ENCODE results near the gene DUSP14.

Gene DUSP14

GRCh38 chr17:37513711-37514110 is 24.0 kb downstream of the DUSP14 start:
- peaks cover 15 to 46% of the 10 kb centered on the region in 2 donors for H3K36me3 ChIP-seq (ENCODE audit: control insufficient read depth in 1 of 2, insufficient read depth in 2 of 2, low read length in 2 of 2)
- no peaks in the 10 kb centered on the region for H3K4me1 ChIP-seq (ENCODE audit: control insufficient read depth in 1 of 2, insufficient read depth in 2 of 2, low read length in 2 of 2)
- H3K9me3 ChIP-seq (ENCODE audit: control insufficient read depth in 1 of 2, low read length in 2 of 2), result no peaks in the 10 kb centered on the region
- H3K9ac ChIP-seq (ENCODE audit: low read depth in 1 of 2, low read length in 2 of 2), result no peak overlapping the region
- no peak overlapping the region for H3K4me3 ChIP-seq (ENCODE audit: low read depth in 1 of 2, low read length in 2 of 2)
- no peak overlapping the region for H3K27ac ChIP-seq (ENCODE audit: low read depth, low read length)
- no peaks in the 10 kb centered on the region for H3K27me3 ChIP-seq (ENCODE audit: control insufficient read depth in 1 of 2, insufficient read depth in 2 of 2, low read length in 2 of 2)

DNA sequence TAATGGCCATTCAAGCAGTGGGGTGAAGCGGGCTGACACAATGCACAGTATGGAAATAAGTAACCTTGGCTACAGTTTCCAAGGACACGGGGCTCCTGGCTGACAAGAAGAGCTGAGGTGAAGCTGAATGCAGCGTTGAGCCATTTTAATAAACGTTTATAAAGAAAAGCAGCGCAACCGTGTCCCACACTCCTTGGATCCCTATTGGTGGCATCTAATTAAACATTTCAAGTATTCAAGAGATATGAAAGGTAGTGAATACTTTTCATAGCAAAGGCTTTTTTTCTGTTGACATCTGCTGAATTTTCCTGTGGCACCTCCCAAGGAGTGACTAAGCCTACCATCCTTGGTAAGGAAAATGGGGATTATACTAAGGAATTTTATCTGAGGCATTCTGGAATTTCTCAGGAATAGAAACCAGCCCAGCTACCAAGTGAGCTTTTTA is 26.5 kb downstream of the DUSP14 start:
- Histone ChIP-seq H3K36me3 (ENCODE audit: control insufficient read depth in 1 of 2, insufficient read depth in 2 of 2, low read length in 2 of 2) (peaks cover 33 to 64% of the 10 kb centered on the region in 2 donors), H3K27ac (ENCODE audit: low read depth, low read length) (no peak overlapping the region), H3K4me1 (ENCODE audit: control insufficient read depth in 1 of 2, insufficient read depth in 2 of 2, low read length in 2 of 2) (no peaks in the 10 kb centered on the region), H3K9me3 (ENCODE audit: control insufficient read depth in 1 of 2, low read length in 2 of 2) (no peaks in the 10 kb centered on the region), H3K9ac (ENCODE audit: low read depth in 1 of 2, low read length in 2 of 2) (no peak overlapping the region), H3K27me3 (ENCODE audit: control insufficient read depth in 1 of 2, insufficient read depth in 2 of 2, low read length in 2 of 2) (no peaks in the 10 kb centered on the region), H3K4me3 (ENCODE audit: low read depth in 1 of 2, low read length in 2 of 2) (no peak overlapping the region)

DNA sequence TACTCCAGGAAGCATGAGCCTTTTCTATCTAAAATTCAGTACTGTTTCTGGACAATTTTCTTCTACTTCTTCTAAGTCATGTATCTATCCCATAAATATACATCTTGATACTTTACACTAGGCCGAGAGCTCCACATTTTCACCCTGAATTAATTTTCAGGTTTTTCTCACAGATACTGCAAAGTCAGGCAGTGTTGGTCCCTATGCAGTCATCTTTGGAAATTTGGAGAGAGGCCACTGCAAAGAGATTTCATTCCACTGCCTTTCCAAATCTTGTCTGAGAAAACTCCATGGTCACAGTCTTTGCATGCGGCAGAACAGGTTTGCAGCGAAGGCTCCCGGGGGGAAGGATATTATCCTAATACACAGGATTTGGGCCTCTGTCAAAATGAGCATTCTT is 28.2 kb downstream of the DUSP14 start:
- H3K27me3 ChIP-seq (ENCODE audit: control insufficient read depth in 1 of 2, insufficient read depth in 2 of 2, low read length in 2 of 2), result no peaks in the 10 kb centered on the region
- H3K9me3 ChIP-seq (ENCODE audit: control insufficient read depth in 1 of 2, low read length in 2 of 2), result no peaks in the 10 kb centered on the region
- H3K27ac ChIP-seq (ENCODE audit: low read depth, low read length), result no peak overlapping the region
- H3K4me1 ChIP-seq (ENCODE audit: control insufficient read depth in 1 of 2, insufficient read depth in 2 of 2, low read length in 2 of 2), result no peaks in the 10 kb centered on the region
- no peak overlapping the region for H3K9ac ChIP-seq (ENCODE audit: low read depth in 1 of 2, low read length in 2 of 2)
- H3K4me3 ChIP-seq (ENCODE audit: low read depth in 1 of 2, low read length in 2 of 2), result no peak overlapping the region
- peaks cover 33 to 64% of the 10 kb centered on the region in 2 donors for H3K36me3 ChIP-seq (ENCODE audit: control insufficient read depth in 1 of 2, insufficient read depth in 2 of 2, low read length in 2 of 2)

GRCh38 chr17:37518826-37519225 is 29.1 kb downstream of the DUSP14 start:
- Histone ChIP-seq H3K9ac (ENCODE audit: low read depth in 1 of 2, low read length in 2 of 2) (no peak overlapping the region), H3K27me3 (ENCODE audit: control insufficient read depth in 1 of 2, insufficient read depth in 2 of 2, low read length in 2 of 2) (no peaks in the 10 kb centered on the region), H3K9me3 (ENCODE audit: control insufficient read depth in 1 of 2, low read length in 2 of 2) (no peaks in the 10 kb centered on the region), H3K27ac (ENCODE audit: low read depth, low read length) (no peak overlapping the region), H3K4me3 (ENCODE audit: low read depth in 1 of 2, low read length in 2 of 2) (no peak overlapping the region), H3K4me1 (ENCODE audit: control insufficient read depth in 1 of 2, insufficient read depth in 2 of 2, low read length in 2 of 2) (no peaks in the 10 kb centered on the region), H3K36me3 (ENCODE audit: control insufficient read depth in 1 of 2, insufficient read depth in 2 of 2, low read length in 2 of 2) (peaks cover 37 to 66% of the 10 kb centered on the region in 2 donors)

DNA sequence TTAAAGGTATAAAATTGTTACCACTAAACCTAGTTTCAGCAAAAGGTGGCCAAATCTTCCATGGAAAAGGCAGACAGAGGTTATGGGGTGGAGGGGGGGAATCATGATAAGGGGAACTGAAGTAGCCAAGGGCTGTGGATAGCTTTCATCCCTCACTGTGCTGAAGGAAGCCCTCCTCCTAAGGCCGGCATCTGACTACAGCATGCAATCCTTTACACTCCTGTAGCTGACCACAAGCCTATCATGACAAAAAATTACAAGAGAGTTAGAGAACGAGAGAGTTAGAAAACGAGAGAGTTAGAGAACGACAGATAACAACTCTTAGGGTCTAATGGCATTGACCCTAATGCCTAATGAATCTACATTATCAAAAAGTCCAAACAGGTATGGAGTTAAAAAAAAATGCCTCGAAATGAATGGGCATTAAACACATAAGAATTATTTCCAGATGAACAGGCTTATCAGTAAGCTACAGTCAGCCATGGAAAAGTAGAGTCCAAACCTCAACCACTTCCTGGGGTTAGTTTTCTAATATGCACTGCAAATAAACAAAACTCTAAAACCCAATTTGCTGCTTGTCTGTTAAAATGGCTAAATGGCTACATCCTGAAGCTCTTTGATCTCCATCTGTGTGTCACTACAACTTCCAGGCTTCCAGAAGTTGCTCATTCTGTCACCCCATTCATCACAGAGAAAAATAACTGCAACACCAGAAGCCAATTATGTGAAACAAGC is 29.7 kb downstream of the DUSP14 start:
- Histone ChIP-seq H3K9me3 (ENCODE audit: control insufficient read depth in 1 of 2, low read length in 2 of 2) (no peaks in the 10 kb centered on the region), H3K27me3 (ENCODE audit: control insufficient read depth in 1 of 2, insufficient read depth in 2 of 2, low read length in 2 of 2) (no peaks in the 10 kb centered on the region), H3K36me3 (ENCODE audit: control insufficient read depth in 1 of 2, insufficient read depth in 2 of 2, low read length in 2 of 2) (peaks cover 42 to 70% of the 10 kb centered on the region in 2 donors), H3K4me3 (ENCODE audit: low read depth in 1 of 2, low read length in 2 of 2) (no peak overlapping the region), H3K9ac (ENCODE audit: low read depth in 1 of 2, low read length in 2 of 2) (no peak overlapping the region), H3K27ac (ENCODE audit: low read depth, low read length) (no peak overlapping the region), H3K4me1 (ENCODE audit: control insufficient read depth in 1 of 2, insufficient read depth in 2 of 2, low read length in 2 of 2) (no peaks in the 10 kb centered on the region)

GRCh38 chr17:37520174-37520573 is 30.5 kb downstream of the DUSP14 start:
- Histone ChIP-seq H3K36me3 (ENCODE audit: control insufficient read depth in 1 of 2, insufficient read depth in 2 of 2, low read length in 2 of 2) (peaks cover 42 to 76% of the 10 kb centered on the region in 2 donors), H3K4me3 (ENCODE audit: low read depth in 1 of 2, low read length in 2 of 2) (no peak overlapping the region), H3K9ac (ENCODE audit: low read depth in 1 of 2, low read length in 2 of 2) (no peak overlapping the region)

DNA sequence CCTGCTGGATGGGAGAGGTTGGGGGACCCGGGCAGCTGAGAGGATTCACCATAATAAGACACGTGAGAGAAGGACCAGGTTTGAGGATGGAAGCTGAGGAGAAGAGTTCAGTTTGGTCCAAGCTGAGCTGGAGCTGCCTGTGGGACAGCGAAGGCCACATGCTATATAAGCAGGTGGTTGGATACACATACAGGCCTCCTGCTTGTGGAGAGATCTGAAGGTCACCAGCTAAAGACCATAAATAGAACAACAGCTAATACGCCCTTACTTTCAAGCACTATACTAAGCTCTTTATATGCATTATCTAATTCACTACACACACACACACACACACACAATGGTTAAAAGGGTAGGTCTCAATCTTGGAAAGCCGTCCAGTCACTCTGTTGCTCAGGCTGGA is 32.1 kb downstream of the DUSP14 start:
- peaks cover 39 to 76% of the 10 kb centered on the region in 2 donors for H3K36me3 ChIP-seq (ENCODE audit: control insufficient read depth in 1 of 2, insufficient read depth in 2 of 2, low read length in 2 of 2)
- no peaks in the 10 kb centered on the region for H3K4me1 ChIP-seq (ENCODE audit: control insufficient read depth in 1 of 2, insufficient read depth in 2 of 2, low read length in 2 of 2)
- no peak overlapping the region for H3K4me3 ChIP-seq (ENCODE audit: low read depth in 1 of 2, low read length in 2 of 2)
- no peaks in the 10 kb centered on the region for H3K27me3 ChIP-seq (ENCODE audit: control insufficient read depth in 1 of 2, insufficient read depth in 2 of 2, low read length in 2 of 2)
- H3K9ac ChIP-seq (ENCODE audit: low read depth in 1 of 2, low read length in 2 of 2), result no peak overlapping the region
- no peaks in the 10 kb centered on the region for H3K9me3 ChIP-seq (ENCODE audit: control insufficient read depth in 1 of 2, low read length in 2 of 2)
- no peak overlapping the region for H3K27ac ChIP-seq (ENCODE audit: low read depth, low read length)

More at GRCh38 chr17:37520174-37520573, 30.5 kb downstream of the DUSP14 start:
- Histone ChIP-seq H3K27me3 (ENCODE audit: control insufficient read depth in 1 of 2, insufficient read depth in 2 of 2, low read length in 2 of 2) (no peaks in the 10 kb centered on the region), H3K4me1 (ENCODE audit: control insufficient read depth in 1 of 2, insufficient read depth in 2 of 2, low read length in 2 of 2) (no peaks in the 10 kb centered on the region), H3K27ac (ENCODE audit: low read depth, low read length) (no peak overlapping the region), H3K9me3 (ENCODE audit: control insufficient read depth in 1 of 2, low read length in 2 of 2) (no peaks in the 10 kb centered on the region)

GRCh38 chr17:37523715-37524219 is 34.1 kb downstream of the DUSP14 start:
- no peak overlapping the region for H3K4me3 ChIP-seq (ENCODE audit: low read depth in 1 of 2, low read length in 2 of 2)
- H3K9me3 ChIP-seq (ENCODE audit: control insufficient read depth in 1 of 2, low read length in 2 of 2), result no peaks in the 10 kb centered on the region
- H3K9ac ChIP-seq (ENCODE audit: low read depth in 1 of 2, low read length in 2 of 2), result no peak overlapping the region
- H3K27me3 ChIP-seq (ENCODE audit: control insufficient read depth in 1 of 2, insufficient read depth in 2 of 2, low read length in 2 of 2), result no peaks in the 10 kb centered on the region
- H3K4me1 ChIP-seq (ENCODE audit: control insufficient read depth in 1 of 2, insufficient read depth in 2 of 2, low read length in 2 of 2), result no peaks in the 10 kb centered on the region
- H3K36me3 ChIP-seq (ENCODE audit: control insufficient read depth in 1 of 2, insufficient read depth in 2 of 2, low read length in 2 of 2), result peaks cover 31 to 68% of the 10 kb centered on the region in 2 donors
- no peak overlapping the region for H3K27ac ChIP-seq (ENCODE audit: low read depth, low read length)

GRCh38 chr17:37527249-37527851 is 37.7 kb downstream of the DUSP14 start:
- Histone ChIP-seq H3K27me3 (ENCODE audit: control insufficient read depth in 1 of 2, insufficient read depth in 2 of 2, low read length in 2 of 2) (no peaks in the 10 kb centered on the region), H3K9ac (ENCODE audit: low read depth in 1 of 2, low read length in 2 of 2) (no peak overlapping the region), H3K4me3 (ENCODE audit: low read depth in 1 of 2, low read length in 2 of 2) (no peak overlapping the region), H3K4me1 (ENCODE audit: control insufficient read depth in 1 of 2, insufficient read depth in 2 of 2, low read length in 2 of 2) (no peaks in the 10 kb centered on the region), H3K27ac (ENCODE audit: low read depth, low read length) (no peak overlapping the region), H3K36me3 (ENCODE audit: control insufficient read depth in 1 of 2, insufficient read depth in 2 of 2, low read length in 2 of 2) (peaks cover 33 to 68% of the 10 kb centered on the region in 2 donors), H3K9me3 (ENCODE audit: control insufficient read depth in 1 of 2, low read length in 2 of 2) (no peaks in the 10 kb centered on the region)

- Histone ChIP-seq H3K4me1 (ENCODE audit: control insufficient read depth in 1 of 2, insufficient read depth in 2 of 2, low read length in 2 of 2) (no peaks in the 10 kb centered on the region), H3K4me3 (ENCODE audit: low read depth in 1 of 2, low read length in 2 of 2) (no peak overlapping the region), H3K9me3 (ENCODE audit: control insufficient read depth in 1 of 2, low read length in 2 of 2) (no peaks in the 10 kb centered on the region), H3K9ac (ENCODE audit: low read depth in 1 of 2, low read length in 2 of 2) (no peak overlapping the region), H3K36me3 (ENCODE audit: control insufficient read depth in 1 of 2, insufficient read depth in 2 of 2, low read length in 2 of 2) (peaks cover 28 to 59% of the 10 kb centered on the region in 2 donors), H3K27ac (ENCODE audit: low read depth, low read length) (no peak overlapping the region), H3K27me3 (ENCODE audit: control insufficient read depth in 1 of 2, insufficient read depth in 2 of 2, low read length in 2 of 2) (no peaks in the 10 kb centered on the region)
These were observed 40.7 kb downstream of the DUSP14 start for GRCh38 chr17:37530420-37530819.
